HG03460 (cell line): Measurements from ENCODE around the gene ZC3H12A.
A peak's percentile ranks its signal among the peaks of the same experiment; 100 is the strongest.

Source experiments
- ATAC-seq: cut with Tn5 transposase; IDR thresholded peaks from one replicate; pipeline ENCODE4 v1.9.1; 2021; ENCODE audit not compliant: unreplicated experiment

Gene ZC3H12A

GRCh38 chr1:37453647-37454046 is 20.7 kb upstream of the ZC3H12A start:
- no peak for ATAC-seq

- no peak for ATAC-seq
Observed at GRCh38 chr1:37455516-37455915, 18.9 kb upstream of the ZC3H12A start.

GRCh38 chr1:37456614-37457013 is 17.8 kb upstream of the ZC3H12A start:
- ATAC-seq: no peak

GRCh38 chr1:37458551-37458950 is 15.8 kb upstream of the ZC3H12A start:
- no peak for ATAC-seq

- ATAC-seq: no peak
Observed at GRCh38 chr1:37461698-37462436, 12.5 kb upstream of the ZC3H12A start.

- no peak for ATAC-seq
Observed at GRCh38 chr1:37464443-37464842, 9.9 kb upstream of the ZC3H12A start.

GRCh38 chr1:37465593-37466517 is 8.5 kb upstream of the ZC3H12A start:
- ATAC-seq: no peak

GRCh38 chr1:37468037-37468436 is 6.3 kb upstream of the ZC3H12A start:
- ATAC-seq: no peak

- ATAC-seq: no peak
Observed at GRCh38 chr1:37469386-37469785, 5.0 kb upstream of the ZC3H12A start.

GRCh38 chr1:37471345-37472231 is 2.8 kb upstream of the ZC3H12A start:
- no peak for ATAC-seq

- no peak for ATAC-seq
Observed at GRCh38 chr1:37472281-37472680, 2.1 kb upstream of the ZC3H12A start.

GRCh38 chr1:37472994-37473393 is 1.4 kb upstream of the ZC3H12A start:
- ATAC-seq: no peak

- ATAC-seq: no peak
Observed at GRCh38 chr1:37473431-37474045, 842 bp upstream of the ZC3H12A start.

GRCh38 chr1:37474697-37475379 is 458 bp downstream of the ZC3H12A start:
- ATAC-seq: no peak

- ATAC-seq: no peak
Observed at GRCh38 chr1:37475380-37476086, 1.2 kb downstream of the ZC3H12A start.

GRCh38 chr1:37476087-37476452 is 1.7 kb downstream of the ZC3H12A start:
- ATAC-seq: no peak

GRCh38 chr1:37476460-37477197 is 2.2 kb downstream of the ZC3H12A start:
- ATAC-seq: no peak

- peak; percentile 41 for ATAC-seq
Observed at GRCh38 chr1:37477198-37477931, 3.0 kb downstream of the ZC3H12A start.
